ENCODE results near the gene DNAH9.

DNAH9 gene

GRCh38 chr17:11889266-11889665, 291.0 kb downstream of the DNAH9 start:
- no peak for TF ChIP-seq Cebpa-rat (IDR thresholded peaks at IDR 0.05)
- Histone ChIP-seq H4K20me1 (no peaks in the 10 kb centered on the region), H3K4me2 (no peak overlapping the region), H3K4me3 (no peak overlapping the region), H3K4me1 (peaks cover 0 to 5% (median 0%) of the 10 kb centered on the region in 10 experiments; a peak in 3 of 20 replicates), H3K9ac (no peak overlapping the region), H3K27ac (no peak overlapping the region), H3K9me3 (replicated peaks in 1 of 11) (no peaks in the 10 kb centered on the region), H3K36me3 (no peaks in the 10 kb centered on the region), H3K27me3 (no peaks in the 10 kb centered on the region)

- H3K27ac ChIP-seq: no peak overlapping the region
- H4K20me1 ChIP-seq: no peaks in the 10 kb centered on the region
- H3K4me3 ChIP-seq: no peak overlapping the region
- H3K27me3 ChIP-seq: no peaks in the 10 kb centered on the region
- H3K9me3 ChIP-seq (replicated peaks in 1 of 11): no peaks in the 10 kb centered on the region
- no peak overlapping the region for H3K4me2 ChIP-seq
- no peaks in the 10 kb centered on the region for H3K36me3 ChIP-seq
- no peaks in the 10 kb centered on the region for H3K4me1 ChIP-seq
- H3K9ac ChIP-seq: no peak overlapping the region
- no peak for TF ChIP-seq Cebpa-rat (IDR thresholded peaks at IDR 0.05)
Observed at GRCh38 chr17:11893862-11894261, 295.6 kb downstream of the DNAH9 start.

- Histone ChIP-seq H3K36me3 (no peaks in the 10 kb centered on the region), H4K20me1 (no peaks in the 10 kb centered on the region), H3K9ac (no peak overlapping the region), H3K4me1 (peaks cover 0 to 18% (median 0%) of the 10 kb centered on the region in 10 experiments; a peak in 3 of 20 replicates), H3K9me3 (replicated peaks in 1 of 11) (no peaks in the 10 kb centered on the region), H3K27me3 (no peaks in the 10 kb centered on the region), H3K27ac (no peak overlapping the region), H3K4me2 (no peak overlapping the region), H3K4me3 (no peak overlapping the region)
- TF ChIP-seq Cebpa-rat (IDR thresholded peaks at IDR 0.05): no peak
Observed at GRCh38 chr17:11896199-11896598, 297.9 kb downstream of the DNAH9 start.

- Histone ChIP-seq H3K4me3 (no peak overlapping the region), H3K27ac (no peak overlapping the region), H3K27me3 (no peaks in the 10 kb centered on the region), H4K20me1 (no peaks in the 10 kb centered on the region), H3K4me2 (no peak overlapping the region), H3K9me3 (replicated peaks in 1 of 11) (no peaks in the 10 kb centered on the region), H3K36me3 (no peaks in the 10 kb centered on the region), H3K9ac (no peak overlapping the region), H3K4me1 (peaks cover 0 to 24% (median 0%) of the 10 kb centered on the region in 10 experiments; a peak in 4 of 20 replicates)
- no peak for TF ChIP-seq Cebpa-rat (IDR thresholded peaks at IDR 0.05)
Observed at GRCh38 chr17:11898526-11899235, 300.4 kb downstream of the DNAH9 start.

GRCh38 chr17:11899537-11899942, 301.3 kb downstream of the DNAH9 start:
- Histone ChIP-seq H3K27me3 (no peaks in the 10 kb centered on the region), H3K9ac (no peak overlapping the region), H3K4me2 (peak overlapping the region in 2 of 11 experiments; percentile 31 to 39; a peak in 3 of 22 replicates), H3K9me3 (replicated peaks in 1 of 11) (no peaks in the 10 kb centered on the region), H3K36me3 (no peaks in the 10 kb centered on the region), H3K27ac (no peak overlapping the region), H3K4me1 (peaks cover 0 to 24% (median 0%) of the 10 kb centered on the region in 10 experiments; a peak in 4 of 20 replicates), H3K4me3 (no peak overlapping the region), H4K20me1 (no peaks in the 10 kb centered on the region)
- no peak for TF ChIP-seq Cebpa-rat (IDR thresholded peaks at IDR 0.05)

GRCh38 chr17:11900041-11900476, 301.8 kb downstream of the DNAH9 start:
- Histone ChIP-seq H3K27ac (no peak overlapping the region), H3K4me3 (no peak overlapping the region), H3K9me3 (replicated peaks in 1 of 11) (no peaks in the 10 kb centered on the region), H3K4me1 (peaks cover 0 to 24% (median 0%) of the 10 kb centered on the region in 10 experiments; a peak in 4 of 20 replicates), H4K20me1 (no peaks in the 10 kb centered on the region), H3K4me2 (peak overlapping the region in 2 of 11 experiments; percentile 31 to 39; a peak in 4 of 22 replicates), H3K36me3 (no peaks in the 10 kb centered on the region), H3K27me3 (no peaks in the 10 kb centered on the region), H3K9ac (no peak overlapping the region)
- no peak for TF ChIP-seq Cebpa-rat (IDR thresholded peaks at IDR 0.05)

- Histone ChIP-seq H3K9me3 (replicated peaks in 1 of 11) (no peaks in the 10 kb centered on the region), H3K4me3 (no peak overlapping the region), H3K36me3 (no peaks in the 10 kb centered on the region), H3K4me1 (peaks cover 0 to 24% (median 0%) of the 10 kb centered on the region in 10 experiments; a peak in 4 of 20 replicates), H3K9ac (no peak overlapping the region), H3K27ac (no peak overlapping the region), H4K20me1 (no peaks in the 10 kb centered on the region), H3K4me2 (peak overlapping the region in 2 of 11 experiments; percentile 31 to 39; a peak in 1 of 22 replicates), H3K27me3 (no peaks in the 10 kb centered on the region)
- no peak for TF ChIP-seq Cebpa-rat (IDR thresholded peaks at IDR 0.05)
Observed at GRCh38 chr17:11900655-11901054, 302.4 kb downstream of the DNAH9 start.

- Histone ChIP-seq H3K9me3 (replicated peaks in 1 of 11) (no peaks in the 10 kb centered on the region), H3K27me3 (no peaks in the 10 kb centered on the region), H3K4me2 (no peak overlapping the region), H3K36me3 (no peaks in the 10 kb centered on the region), H4K20me1 (no peaks in the 10 kb centered on the region), H3K9ac (no peak overlapping the region), H3K4me1 (peaks cover 0 to 24% (median 0%) of the 10 kb centered on the region in 10 experiments; a peak in 4 of 20 replicates), H3K4me3 (no peak overlapping the region), H3K27ac (no peak overlapping the region)
- no peak for TF ChIP-seq Cebpa-rat (IDR thresholded peaks at IDR 0.05)
Observed at GRCh38 chr17:11901931-11902330, 303.7 kb downstream of the DNAH9 start.

- no peak overlapping the region for H3K27ac ChIP-seq
- H3K4me1 ChIP-seq: no peaks in the 10 kb centered on the region
Observed at GRCh38 chr17:11908711-11909146, 310.5 kb downstream of the DNAH9 start.

GRCh38 chr17:11909348-11909747, 311.1 kb downstream of the DNAH9 start:
- Histone ChIP-seq H3K27ac (no peak overlapping the region), H3K36me3 (no peaks in the 10 kb centered on the region), H3K4me1 (no peaks in the 10 kb centered on the region), H3K9ac (no peak overlapping the region), H4K20me1 (no peaks in the 10 kb centered on the region), H3K27me3 (no peaks in the 10 kb centered on the region), H3K4me3 (no peak overlapping the region), H3K9me3 (replicated peaks in 1 of 11) (peaks cover 20 to 32% (median 25%) of the 10 kb centered on the region in 11 experiments), H3K4me2 (no peak overlapping the region)
- TF ChIP-seq Cebpa-rat (IDR thresholded peaks at IDR 0.05): no peak

More at GRCh38 chr17:11908711-11909146, 310.5 kb downstream of the DNAH9 start:
- Histone ChIP-seq H3K36me3 (no peaks in the 10 kb centered on the region), H3K9me3 (replicated peaks in 1 of 11) (peaks cover 20 to 32% (median 25%) of the 10 kb centered on the region in 11 experiments), H3K9ac (no peak overlapping the region), H4K20me1 (no peaks in the 10 kb centered on the region), H3K27me3 (no peaks in the 10 kb centered on the region), H3K4me3 (no peak overlapping the region), H3K4me2 (no peak overlapping the region)
- TF ChIP-seq Cebpa-rat (IDR thresholded peaks at IDR 0.05): no peak

Measured in BLaER1 treated with 17β-estradiol and CSF1 and Interleukin-3, amounts not matched to agents 10 nM and 100 nM (cell line).